Chondrocyte (in vitro differentiated cells): ENCODE data around the gene CHSY3. TPM values are rescaled to one million over a fixed set of nuclear protein-coding genes. Genes with fewer than 3 reads are reported as not detected.

Source experiments
- DNase-seq: peaks from one replicate; pipeline ENCODE4 v3.0.0; 2021; ENCODE audit warnings: mixed read lengths, low spot score
- H3K27ac Mint-ChIP-seq: one replicate; pipeline ENCODE4 v1.8.0; 2021; ENCODE audit warnings: mild to moderate bottlenecking, moderate library complexity, mixed read lengths; ENCODE audit not compliant: unreplicated experiment
- H3K27me3 Mint-ChIP-seq: 2 replicates; pipeline ENCODE4 v1.8.0; 2021; ENCODE audit warnings: low read depth, mixed read lengths
- H3K36me3 Mint-ChIP-seq: 2 replicates; pipeline ENCODE4 v1.8.0; 2021; ENCODE audit warnings: low read depth, mixed read lengths
- H3K4me1 Mint-ChIP-seq: 2 replicates; pipeline ENCODE4 v1.8.0; 2021; ENCODE audit warnings: low read depth, mild to moderate bottlenecking, mixed read lengths
- H3K4me3 Mint-ChIP-seq: one replicate; pipeline ENCODE4 v1.8.0; 2021; ENCODE audit warnings: mild to moderate bottlenecking, moderate library complexity, mixed read lengths; ENCODE audit not compliant: unreplicated experiment
- H3K9me3 Mint-ChIP-seq: 2 replicates; pipeline ENCODE4 v1.8.0; 2021; ENCODE audit warnings: low read depth, mixed read lengths
- total RNA-seq: library from RNA; stranded (reverse); gene quantifications from 3 replicates; pipeline ENCODE4 v1.2.1, GENCODE V29; 2021
- TF ChIP-seq, protein P1 (sequence below): fragments of 200-600 bp; sonication (generic); IDR thresholded peaks from 2 replicates; pipeline ENCODE4 v1.5.0; 2021; ENCODE audit warnings: antibody characterized with exemption, mild to moderate bottlenecking, moderate library complexity

Gene CHSY3
- total RNA-seq, 1 donor from 2014 or later: 18.1 TPM

- H3K4me3 Mint-ChIP-seq: no peak overlapping the region
- peaks cover 11% of the 10 kb centered on the region for H3K4me1 Mint-ChIP-seq
- TF ChIP-seq, protein P1, sequence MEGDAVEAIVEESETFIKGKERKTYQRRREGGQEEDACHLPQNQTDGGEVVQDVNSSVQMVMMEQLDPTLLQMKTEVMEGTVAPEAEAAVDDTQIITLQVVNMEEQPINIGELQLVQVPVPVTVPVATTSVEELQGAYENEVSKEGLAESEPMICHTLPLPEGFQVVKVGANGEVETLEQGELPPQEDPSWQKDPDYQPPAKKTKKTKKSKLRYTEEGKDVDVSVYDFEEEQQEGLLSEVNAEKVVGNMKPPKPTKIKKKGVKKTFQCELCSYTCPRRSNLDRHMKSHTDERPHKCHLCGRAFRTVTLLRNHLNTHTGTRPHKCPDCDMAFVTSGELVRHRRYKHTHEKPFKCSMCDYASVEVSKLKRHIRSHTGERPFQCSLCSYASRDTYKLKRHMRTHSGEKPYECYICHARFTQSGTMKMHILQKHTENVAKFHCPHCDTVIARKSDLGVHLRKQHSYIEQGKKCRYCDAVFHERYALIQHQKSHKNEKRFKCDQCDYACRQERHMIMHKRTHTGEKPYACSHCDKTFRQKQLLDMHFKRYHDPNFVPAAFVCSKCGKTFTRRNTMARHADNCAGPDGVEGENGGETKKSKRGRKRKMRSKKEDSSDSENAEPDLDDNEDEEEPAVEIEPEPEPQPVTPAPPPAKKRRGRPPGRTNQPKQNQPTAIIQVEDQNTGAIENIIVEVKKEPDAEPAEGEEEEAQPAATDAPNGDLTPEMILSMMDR: no peak
- no peak overlapping the region for H3K27ac Mint-ChIP-seq
- H3K36me3 Mint-ChIP-seq: no peaks in the 10 kb centered on the region
- no peaks in the 10 kb centered on the region for H3K9me3 Mint-ChIP-seq
- DNase-seq: no peak
- no peaks in the 10 kb centered on the region for H3K27me3 Mint-ChIP-seq
These were observed 194.7 kb downstream of the CHSY3 start for GRCh38 chr5:130099008-130099407.

DNA sequence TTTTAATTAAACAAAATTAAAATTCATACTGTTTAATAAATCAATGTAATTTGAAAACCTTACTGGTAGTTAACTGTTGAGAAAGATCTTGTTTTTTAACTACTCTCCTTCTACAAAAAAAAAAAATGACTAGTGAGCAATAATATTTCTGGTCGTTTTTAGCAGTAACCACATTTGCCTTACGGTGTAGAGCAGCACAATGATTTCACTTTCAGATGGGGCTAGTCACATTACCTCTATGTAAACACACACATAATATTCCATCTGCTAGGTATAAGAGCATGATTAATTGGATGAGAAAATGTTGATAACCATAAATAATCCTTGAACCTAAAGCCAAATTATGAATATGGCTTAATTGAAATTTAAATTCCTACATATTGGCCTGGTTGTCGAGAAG, 198.1 kb downstream of the CHSY3 start:
- no peaks in the 10 kb centered on the region for H3K27me3 Mint-ChIP-seq
- H3K4me1 Mint-ChIP-seq: peaks cover 27% of the 10 kb centered on the region
- no peaks in the 10 kb centered on the region for H3K9me3 Mint-ChIP-seq
- TF ChIP-seq, protein P1: no peak
- no peaks in the 10 kb centered on the region for H3K36me3 Mint-ChIP-seq
- H3K27ac Mint-ChIP-seq: no peak overlapping the region
- no peak for DNase-seq
- no peak overlapping the region for H3K4me3 Mint-ChIP-seq

DNA sequence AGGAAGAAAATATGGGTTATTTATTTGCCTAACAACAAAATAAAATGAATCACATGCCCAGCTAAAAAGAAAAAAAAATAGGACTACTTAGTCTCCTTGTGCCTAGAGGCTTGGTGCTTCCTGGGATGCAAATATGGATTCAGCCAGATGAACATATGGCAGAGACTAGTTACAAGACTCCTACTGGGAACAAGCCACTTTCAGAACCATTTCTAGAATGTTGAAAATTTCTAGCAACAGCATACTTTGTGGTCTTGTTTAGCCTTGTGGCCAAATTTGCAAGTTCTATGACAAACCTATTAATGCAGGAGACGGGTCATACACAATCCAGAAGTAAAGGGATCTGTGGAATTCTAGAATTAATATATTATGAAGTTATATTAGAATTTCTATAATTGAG, 198.7 kb downstream of the CHSY3 start:
- Mint-ChIP-seq H3K4me3 (no peak overlapping the region), H3K27ac (no peak overlapping the region), H3K36me3 (no peaks in the 10 kb centered on the region), H3K4me1 (peaks cover 27% of the 10 kb centered on the region), H3K27me3 (no peaks in the 10 kb centered on the region), H3K9me3 (no peaks in the 10 kb centered on the region)
- TF ChIP-seq, protein P1: no peak
- no peak for DNase-seq

GRCh38 chr5:130104895-130105688, 200.8 kb downstream of the CHSY3 start:
- TF ChIP-seq, protein P1: no peak
- H3K4me1 Mint-ChIP-seq: peaks cover 27% of the 10 kb centered on the region
- H3K27ac Mint-ChIP-seq: peak overlapping the region; percentile 79
- no peak overlapping the region for H3K4me3 Mint-ChIP-seq
- H3K27me3 Mint-ChIP-seq: no peaks in the 10 kb centered on the region
- H3K9me3 Mint-ChIP-seq: no peaks in the 10 kb centered on the region
- no peaks in the 10 kb centered on the region for H3K36me3 Mint-ChIP-seq
- DNase-seq: no peak

GRCh38 chr5:130106480-130106879, 202.2 kb downstream of the CHSY3 start:
- no peak for DNase-seq
- H3K4me3 Mint-ChIP-seq: no peak overlapping the region

More at GRCh38 chr5:130106480-130106879, 202.2 kb downstream of the CHSY3 start:
- peaks cover 36% of the 10 kb centered on the region for H3K4me1 Mint-ChIP-seq
- H3K36me3 Mint-ChIP-seq: no peaks in the 10 kb centered on the region
- H3K27me3 Mint-ChIP-seq: no peaks in the 10 kb centered on the region
- no peak overlapping the region for H3K27ac Mint-ChIP-seq
- TF ChIP-seq, protein P1: no peak
- no peaks in the 10 kb centered on the region for H3K9me3 Mint-ChIP-seq
